Stimulated activated CD4-positive, alpha-beta T cell treated with anti-CD3 and anti-CD28 coated beads, Interleukin-2, amount 100 ng/mL, for 24 hours (primary cell): Measurements from ENCODE around the gene ADARB2.
"Not testable (repeated sequence)": the region's sequence is repeated elsewhere in the genome, so short reads cannot be mapped to it uniquely, and the experiment has no call there.

Experiments
- DNase-seq, 2 donors: peaks; one replicate each; pipeline ENCODE4 v3.0.0-alpha.2; 2020

ADARB2 gene

DNA sequence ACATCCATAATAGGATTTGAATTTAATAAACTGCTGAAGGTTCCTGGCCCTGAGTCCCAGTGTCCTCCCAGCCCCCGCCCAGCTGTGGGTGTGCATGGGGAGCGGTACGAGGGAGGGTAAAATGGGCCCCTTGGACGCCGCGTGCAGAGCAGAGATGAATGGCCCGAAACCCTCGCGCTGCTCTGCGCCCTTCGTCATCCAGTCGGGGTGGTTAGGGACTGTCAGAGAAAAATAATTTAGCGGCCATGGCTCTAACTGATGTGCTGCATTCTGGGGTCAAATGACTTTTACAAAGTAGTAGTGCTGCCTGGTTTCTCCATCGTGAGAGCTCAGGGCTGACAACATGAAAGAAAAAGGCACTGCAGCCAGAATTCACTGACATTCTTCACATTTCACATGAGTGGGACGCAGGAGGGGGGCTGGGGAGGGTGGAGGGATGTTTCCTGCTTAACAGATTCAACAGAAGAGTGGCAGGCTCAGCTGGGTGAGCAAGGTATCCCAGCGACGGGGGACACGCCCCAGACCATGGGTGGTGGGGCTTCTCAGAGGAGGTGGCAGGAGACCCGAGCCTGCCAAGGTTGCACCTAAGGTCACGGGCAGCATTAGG, 376.7 kb downstream of the ADARB2 start:
- no peak for DNase-seq

DNA sequence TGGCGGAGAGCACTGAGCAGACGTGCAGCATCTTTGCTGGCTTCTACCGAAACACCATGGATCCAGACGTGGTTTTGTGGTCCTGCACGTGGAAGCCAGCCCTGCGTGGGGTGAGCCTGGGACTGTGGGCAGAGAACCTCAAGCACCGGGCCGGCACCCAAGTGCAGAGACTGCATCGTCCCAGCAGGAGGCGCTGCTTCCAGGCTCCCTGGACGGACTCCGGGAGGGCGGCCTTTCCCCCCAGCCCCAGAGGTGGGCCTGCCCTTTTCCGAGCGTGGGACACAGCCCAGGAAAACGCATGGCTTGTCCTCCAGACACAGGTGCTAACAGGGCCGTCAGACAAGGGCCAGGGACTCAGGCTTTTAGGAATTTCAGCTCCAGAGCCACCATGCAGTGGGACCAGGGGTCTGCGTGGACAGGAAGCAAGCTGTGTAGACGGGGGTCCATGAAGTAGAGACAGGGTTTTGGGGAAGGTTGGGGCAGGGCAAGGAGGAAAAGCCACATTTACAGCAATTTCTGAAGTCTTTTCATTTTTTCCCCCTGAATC, 377.2 kb downstream of the ADARB2 start:
- peak in 1 of 2 donors; percentile 24 for DNase-seq

DNA sequence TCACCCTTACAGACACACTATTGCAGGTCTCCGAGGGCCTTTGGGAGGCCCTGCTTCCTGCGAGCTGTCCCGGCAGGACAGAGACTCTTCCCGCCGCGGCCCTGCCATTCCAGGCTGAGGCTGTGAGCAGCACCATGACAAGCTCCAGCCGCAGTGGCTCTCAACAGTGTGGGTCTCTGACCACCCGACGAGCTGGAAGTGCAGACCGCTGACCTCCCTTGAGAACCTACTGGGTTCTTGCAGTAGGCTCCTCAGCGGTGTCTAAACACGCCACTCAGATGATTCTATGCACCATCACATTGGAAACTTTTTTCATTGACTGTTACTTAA, 377.7 kb downstream of the ADARB2 start:
- no peak for DNase-seq

DNA sequence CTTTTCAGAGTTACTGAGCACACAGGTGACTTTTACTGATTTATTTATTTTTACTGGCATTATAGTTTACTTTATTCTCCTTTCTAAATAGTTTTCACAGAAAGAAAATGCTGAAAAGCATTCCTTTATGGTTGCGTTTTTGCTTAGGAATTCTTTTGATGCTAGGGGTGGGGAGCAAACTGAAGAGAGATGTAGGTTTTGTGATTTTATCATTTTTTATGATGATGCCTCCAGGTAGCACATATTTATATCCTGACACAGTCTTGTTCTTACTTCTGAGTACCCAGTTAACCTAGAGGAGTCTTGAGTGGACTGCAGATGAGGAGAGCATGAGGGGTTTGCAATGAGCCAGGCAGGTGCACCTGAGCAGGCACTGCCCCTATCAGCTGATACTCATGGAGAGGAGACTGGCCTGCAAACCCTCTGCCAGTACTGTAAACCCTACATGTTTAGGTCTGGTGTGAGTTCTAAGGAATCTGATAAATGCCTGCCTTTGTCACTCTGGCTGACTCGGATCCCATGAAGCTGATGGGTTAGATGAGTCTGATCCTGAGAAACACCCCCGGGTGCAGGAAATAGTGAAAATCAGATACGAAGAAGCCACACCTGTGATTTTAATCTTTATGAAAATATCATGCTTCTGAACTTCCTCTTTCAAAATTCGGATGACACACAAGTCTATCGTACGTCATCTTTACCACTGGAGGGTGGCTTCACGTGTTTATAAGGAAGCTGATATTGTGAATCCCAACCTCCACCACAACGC, 378.3 kb downstream of the ADARB2 start:
- DNase-seq, result no peak

DNA sequence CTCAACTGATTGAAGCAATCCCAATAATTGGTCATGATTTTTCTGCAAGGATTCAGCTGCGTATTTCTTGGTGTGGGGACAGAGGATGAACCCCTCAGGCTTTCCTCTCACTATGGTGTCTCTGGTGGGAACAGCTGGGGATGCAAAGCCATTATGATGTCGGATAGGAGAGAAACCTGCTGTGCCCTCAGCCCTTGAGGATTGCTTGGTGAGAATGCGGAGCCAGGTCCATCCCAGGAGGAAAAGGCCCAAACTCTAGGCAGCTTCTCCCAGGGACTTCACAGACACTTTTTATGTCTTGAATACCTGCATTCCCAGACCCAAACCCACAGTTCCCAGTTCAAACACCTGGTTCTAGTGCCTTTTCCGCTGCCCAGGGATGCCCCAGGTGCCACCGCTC, 379.2 kb downstream of the ADARB2 start:
- no peak for DNase-seq

DNA sequence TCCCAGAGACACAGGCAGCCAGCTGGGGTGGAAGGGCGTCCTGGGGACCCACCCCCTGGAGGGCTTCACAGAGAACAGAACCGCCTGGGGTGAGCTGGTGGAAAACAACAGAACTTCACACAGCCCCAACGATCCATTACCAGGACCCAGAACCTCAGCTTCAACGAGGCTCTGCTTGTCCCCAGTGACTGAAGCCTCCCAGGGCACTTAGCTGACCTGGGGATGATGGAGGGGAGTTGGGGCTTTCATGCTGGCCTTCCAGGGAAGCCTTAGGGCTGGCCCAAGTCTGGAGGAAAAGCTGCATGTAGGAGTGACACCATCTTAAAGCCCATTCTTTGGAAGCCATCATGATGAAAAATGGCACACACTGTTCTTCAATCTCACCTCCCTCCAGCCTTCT, 381.0 kb downstream of the ADARB2 start:
- no peak for DNase-seq

DNA sequence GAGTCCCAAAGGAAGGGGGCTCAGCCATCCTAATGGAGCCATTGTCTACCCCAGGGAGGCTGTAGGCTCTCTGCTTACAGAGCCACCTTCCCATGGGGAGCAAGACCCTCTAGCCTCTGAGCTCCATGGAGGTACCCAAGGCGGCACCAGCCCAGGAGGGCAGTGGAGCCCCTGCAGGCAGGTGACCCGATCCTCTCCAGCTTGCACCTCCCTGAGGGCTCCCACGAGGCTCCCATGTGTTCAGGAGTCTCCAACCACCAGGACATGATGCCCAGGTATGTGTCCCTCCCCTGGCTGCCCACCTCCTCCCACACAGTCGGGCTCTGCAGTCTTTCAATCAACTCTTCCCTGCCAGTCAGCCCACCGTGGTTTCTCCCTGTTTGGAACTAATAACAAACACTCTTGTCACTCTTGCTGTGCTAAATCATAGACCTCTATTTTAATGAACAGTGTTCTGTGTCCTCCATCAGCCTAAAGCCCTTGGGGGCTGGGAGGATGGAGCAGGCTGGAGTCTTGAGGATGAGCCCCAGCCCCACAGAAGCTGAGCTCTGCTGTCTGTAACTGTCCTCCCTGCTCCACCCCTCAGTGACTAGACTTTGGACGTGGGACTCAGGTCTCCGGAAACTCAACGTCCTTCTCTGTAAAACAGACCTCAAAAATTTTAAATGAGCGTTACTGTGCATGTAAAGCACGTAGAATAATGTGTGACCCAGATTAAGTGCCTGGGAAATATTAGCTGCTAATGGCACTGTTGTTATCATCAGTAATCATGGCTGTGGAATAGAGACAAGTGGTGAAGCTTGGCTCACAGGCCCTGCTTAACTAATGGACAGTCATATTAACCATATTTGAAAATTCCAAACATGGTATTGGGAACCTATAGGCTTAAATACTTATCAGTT, 382.3 kb downstream of the ADARB2 start:
- no peak for DNase-seq

DNA sequence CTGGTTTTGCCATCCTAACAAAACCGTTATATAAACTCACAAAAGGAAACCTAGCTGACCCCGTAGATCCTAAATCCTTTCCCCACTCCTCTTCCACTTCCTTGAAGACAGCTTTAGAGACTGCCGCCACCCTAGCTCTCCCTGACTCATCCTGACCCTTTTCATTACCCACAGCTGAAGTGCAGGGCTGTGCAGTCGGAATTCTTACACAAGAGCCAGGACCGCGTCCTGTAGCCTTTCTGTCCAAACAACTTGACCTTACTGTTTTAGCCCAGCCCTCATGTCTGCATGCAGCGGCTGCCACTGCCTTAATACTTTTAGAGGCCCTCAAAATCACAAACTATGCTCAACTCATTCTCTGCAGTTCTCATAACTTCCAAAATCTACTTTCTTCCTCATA, 385.0 kb downstream of the ADARB2 start:
- DNase-seq, result not testable (repeated sequence)

DNA sequence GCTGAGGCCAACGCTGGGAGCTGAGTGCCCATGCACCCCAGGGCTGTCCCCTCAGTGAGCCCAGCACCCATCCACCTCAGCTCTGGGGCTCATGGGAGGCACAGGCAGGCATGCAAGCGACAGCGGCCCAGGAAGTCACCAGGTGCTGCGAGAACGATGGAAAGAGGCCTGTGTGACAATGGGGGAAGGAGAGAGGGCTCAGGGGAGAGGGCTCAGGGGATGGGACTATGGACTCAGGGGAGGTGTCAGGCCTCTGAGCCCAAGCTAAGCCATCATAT, 388.6 kb downstream of the ADARB2 start:
- no peak for DNase-seq

DNA sequence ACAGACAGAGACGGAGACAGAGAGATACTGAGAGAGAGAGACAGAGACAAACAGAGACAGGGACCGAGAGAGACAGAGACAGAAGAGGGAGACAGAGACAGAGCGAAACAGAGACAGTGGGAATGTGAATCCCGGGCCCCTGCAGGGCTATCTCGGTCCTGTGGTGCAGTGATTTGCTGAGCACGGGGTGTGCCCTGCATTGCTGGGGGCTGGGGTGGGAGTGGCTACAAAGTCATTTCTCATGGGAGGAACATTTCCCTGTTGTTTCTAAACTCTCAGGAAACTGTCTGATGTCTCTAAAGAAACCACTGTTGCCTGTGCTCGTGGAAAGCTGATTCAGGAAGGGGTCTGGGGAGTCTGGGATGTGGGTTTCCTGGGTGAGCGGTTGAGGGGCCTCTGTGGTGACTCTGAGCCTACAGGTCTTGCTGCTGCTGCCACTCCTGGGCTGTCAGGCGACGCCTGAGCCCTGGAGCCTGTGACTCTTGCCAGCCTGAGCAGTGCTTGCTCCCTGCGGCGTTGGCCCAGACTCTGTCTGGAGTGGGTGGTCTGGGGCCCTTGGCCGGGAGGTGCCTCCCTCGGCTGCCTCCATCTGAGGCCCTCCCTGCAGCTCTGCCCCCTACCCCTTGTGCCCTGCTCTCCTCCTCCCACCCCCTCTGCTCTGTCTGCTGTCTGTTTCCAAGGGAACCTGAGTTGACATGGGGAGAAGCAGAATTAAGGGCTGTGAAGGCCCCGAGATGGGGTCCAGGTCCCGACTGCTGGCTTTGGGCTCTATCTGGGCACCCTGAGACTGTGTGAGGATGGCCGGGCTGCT, 389.2 kb downstream of the ADARB2 start:
- no peak for DNase-seq

DNA sequence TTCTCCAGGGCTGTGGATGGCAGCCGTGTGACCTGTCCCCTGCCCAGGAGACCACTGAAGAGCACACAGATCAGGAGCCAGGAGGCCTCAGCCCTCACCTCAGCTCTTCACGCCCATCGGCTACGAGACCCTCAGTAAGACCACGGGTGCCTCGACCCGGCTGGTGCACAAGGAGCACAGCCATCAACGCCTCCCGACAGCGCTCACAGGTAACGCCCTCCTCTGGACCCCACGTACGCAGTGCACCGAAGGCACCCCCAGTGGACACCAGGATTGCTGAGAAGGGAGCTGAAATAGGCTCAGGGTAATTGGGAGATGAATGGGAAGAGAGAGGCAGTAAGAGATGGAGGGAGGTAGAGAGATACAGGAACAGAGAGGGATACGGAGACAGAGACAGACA, 389.8 kb downstream of the ADARB2 start:
- DNase-seq, result no peak

DNA sequence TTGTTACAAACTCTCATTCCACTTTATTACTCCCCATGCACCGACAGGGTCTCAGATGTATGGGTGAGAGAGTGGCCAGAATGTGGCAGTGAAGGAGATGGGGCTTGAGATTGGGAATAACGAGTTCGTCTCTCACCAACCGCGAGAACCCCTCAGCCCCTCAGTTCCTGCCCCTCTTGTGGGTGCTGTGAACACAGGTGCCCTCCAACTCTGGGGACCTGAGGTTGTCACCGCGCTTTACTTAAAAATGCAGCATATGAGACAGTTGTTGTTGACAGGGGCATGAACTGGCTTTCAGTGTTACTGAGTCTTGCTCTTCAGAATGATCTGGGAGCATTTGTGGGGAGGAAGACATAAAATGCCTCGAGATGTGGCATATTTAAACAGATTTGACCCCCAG, 391.1 kb downstream of the ADARB2 start:
- DNase-seq, result no peak

DNA sequence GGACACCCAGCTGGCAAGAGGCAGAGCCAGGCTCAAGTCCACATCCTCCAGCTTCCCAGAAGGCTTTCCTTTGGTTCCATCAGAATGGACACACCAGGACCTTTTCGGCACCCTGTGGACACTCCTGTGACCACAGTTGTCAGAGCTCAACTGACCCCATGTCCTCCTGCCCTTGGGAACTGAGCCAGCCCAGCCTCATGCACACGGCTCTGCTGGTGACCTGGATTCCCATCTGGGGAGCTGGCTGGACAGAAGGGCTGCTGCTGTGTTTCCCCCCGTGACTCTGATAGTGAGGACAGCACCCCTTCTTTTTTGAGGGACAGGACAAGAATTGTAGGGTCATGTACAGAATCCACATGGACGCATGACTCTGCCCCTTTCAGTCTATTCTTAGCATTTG, 392.0 kb downstream of the ADARB2 start:
- no peak for DNase-seq

DNA sequence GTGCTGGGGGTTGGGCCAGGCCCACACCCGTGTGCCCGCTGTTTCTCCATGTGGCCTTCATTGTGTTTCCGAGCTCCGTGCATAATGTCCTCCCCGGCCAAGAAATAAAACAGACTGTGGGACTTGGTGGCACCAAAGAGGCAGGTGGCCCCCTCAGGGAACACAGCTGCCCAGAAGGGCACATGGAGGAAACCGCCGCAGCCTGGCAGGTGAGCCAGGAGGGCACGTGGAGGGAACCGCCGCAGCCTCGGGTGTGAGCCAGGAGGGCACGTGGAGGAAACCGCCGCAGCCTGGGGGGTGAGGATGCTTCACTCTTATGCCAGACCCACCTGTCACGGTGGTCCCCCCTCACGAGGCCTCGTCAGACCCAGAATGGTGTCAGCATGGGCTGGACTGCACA, 392.5 kb downstream of the ADARB2 start:
- DNase-seq, result no peak

DNA sequence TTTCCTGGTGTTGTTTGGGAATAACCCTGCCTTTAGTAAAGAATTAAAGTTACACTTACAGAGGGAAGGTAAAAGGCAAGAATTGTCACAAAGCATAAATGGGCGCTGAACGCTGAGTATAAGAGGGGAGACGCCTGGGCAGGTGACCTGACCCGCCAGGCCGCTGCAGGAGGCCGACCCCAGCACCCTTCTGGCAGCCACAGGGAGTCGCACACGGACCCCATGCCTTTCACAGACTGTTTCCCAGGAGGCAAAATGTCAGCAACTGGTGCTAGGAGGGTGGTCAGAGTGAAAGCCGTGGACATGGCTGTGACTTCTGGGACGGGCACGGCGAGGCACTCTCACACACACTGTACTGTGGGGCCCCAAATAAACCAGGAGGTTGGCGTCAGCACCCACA, 392.9 kb downstream of the ADARB2 start:
- no peak for DNase-seq

DNA sequence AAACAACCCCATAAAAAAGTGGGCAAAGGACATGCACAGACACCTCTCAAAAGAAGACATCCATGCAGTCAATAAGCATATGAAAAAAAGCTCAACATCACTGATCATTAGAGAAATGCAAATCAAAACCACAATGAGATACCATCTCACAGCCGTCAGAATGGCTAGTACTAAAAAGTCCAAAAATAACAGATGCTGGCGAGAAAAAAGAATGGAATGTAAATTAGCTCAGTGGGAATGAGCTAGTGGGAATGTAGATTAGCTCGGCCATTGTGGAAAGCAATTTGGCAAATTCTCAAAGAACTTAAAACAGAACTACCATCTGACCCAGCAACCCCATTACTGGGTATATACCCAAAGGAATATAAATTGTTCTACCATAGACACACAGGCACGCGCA, 394.1 kb downstream of the ADARB2 start:
- no peak for DNase-seq

DNA sequence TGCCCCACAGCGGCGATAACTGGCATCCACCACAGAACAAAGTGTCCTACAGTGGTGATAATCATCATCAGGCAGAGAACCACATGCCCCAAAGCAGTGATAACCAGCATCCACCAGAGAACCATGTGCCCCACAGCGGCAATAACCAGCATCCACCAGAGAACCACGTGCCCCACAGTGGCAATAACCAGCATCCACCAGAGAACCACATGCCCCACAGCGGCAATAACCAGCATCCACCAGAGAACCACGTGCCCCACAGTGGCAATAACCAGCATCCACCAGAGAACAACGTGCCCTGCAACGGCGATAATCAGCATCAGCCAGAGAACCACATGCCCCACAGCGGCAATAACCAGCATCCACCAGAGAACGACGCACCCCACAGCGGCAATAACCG, 396.3 kb downstream of the ADARB2 start:
- not testable (repeated sequence) for DNase-seq

DNA sequence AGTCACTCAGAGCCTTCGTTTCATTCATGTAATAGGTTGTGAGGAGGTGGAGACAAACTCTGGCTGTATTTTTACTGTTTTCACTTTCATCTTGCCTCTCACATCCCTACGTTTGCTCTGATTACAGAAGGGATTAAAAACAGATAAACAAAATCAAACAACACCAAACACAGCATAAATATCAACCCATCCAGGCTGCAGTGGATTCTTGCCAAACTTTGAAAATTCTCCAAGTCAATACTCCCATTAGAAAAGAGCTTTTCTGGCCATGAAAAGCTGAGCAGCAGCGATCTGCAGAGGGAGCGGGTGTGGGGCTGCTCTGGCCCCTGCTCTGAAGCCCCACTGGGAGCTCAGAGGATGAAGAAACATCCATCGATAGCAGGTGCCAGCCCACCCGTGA, 397.9 kb downstream of the ADARB2 start:
- DNase-seq, result no peak

DNA sequence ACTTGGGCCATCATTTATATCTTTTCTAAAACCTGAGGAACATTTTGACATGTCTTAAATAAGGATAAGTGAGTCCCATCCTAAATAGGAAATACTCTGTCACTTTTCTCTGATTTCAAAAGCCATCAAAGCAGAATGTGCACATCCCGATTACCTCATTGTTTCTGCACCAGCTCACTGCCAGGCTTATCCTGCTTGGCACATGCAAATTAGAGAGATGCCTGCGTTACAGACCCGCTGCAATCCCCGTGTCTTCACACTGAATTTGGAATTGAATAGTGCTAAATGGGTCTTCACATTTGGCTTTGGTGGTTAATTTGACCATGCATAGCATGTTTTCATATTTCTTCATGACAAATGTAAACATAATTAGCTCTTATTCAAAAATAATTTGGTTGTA, 401.7 kb downstream of the ADARB2 start:
- DNase-seq, result no peak

DNA sequence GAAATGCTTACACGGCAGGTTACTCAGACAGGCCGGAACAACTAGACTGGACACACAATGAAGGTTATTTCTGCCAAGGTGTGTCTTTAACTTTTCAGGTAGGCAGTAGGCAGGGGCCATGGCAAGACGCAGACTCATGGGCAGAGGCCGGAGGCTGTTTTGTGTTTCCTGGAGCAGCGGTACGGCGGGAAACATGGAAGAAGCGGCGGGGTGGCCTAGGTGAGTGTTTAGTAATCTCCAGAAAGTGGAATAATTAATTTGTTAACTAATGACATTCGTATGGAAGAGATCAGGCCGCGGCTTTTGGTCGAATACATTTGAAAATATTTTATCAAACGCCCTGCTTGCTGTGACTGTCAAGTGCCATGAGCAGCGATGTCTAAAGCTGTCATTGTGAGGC, 403.3 kb downstream of the ADARB2 start:
- no peak for DNase-seq

DNA sequence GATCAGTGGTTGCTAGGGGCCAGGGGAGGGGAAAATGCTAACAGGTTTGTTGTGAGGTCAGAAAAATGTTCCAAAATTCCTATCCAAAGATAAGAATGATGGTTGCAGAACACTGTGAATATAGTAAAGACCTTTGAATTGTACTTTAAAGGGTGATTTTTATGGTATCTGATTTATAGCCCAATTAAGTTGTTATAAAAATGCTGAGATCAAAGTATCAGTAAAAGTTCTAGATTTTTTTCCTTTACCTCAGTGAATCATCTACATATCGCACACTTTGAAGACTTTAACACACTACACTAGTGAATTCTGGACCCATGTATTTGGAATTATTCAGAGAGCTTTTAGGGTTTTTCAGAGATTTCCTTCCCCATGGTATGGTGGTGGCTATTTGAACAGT, 405.8 kb downstream of the ADARB2 start:
- DNase-seq, result no peak

DNA sequence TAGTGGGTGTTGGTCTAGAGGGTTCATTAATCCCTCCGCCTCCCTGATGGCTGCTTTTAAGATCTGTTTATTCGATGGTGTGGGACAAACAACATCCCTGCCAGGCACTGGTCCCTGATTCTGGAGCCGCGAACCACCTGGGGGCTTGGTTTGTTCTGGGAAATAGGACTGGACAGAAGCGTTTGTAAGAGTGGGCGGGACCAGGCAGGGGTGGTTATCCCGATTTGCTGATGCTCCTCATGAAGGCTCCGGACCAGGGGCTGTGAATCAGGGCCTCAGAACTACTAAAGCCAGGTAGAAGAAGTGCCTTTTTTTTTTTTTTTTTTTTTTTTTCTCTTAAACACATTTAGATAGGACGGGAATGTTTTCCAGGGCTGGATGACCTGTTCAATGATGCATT, 407.7 kb downstream of the ADARB2 start:
- no peak for DNase-seq

DNA sequence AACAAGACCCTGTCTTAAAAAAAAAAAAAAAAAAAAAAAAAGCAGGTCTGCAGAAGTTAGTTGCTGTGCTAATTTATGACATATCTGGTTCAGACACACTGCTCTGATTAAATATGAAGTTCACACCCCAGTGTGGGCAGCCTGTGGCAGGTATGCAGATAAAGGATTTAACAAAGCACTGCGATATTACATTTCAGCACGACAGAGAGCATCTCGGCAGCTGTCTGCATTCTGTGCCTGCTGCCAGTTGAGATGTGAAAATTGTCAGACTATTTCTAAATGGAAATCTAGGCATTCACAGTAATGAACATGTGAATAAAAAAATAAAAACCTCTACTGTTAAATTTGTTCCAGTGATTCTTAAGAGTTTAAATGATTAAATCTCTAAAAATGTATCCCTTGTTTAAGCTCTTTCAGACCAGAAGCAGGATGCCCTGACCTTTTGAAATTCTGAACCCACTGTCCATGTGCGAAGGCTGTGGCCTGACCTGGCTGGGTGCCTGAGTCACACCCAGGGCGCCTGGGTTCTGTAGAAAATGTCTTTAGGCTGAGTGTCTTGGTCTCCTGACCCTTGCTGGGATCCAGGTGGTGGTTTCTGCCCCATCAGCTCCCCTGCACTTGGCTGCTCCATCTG, 408.2 kb downstream of the ADARB2 start:
- DNase-seq, result no peak
